DND-41 (cell line): ENCODE measurements around the gene TP53.

Experiments used
- EZH2 ChIP-seq: IDR thresholded peaks from 3 replicates; pipeline ENCODE4 v1.6.1; 2012; ENCODE audit warnings: borderline replicate concordance, low read depth, mild to moderate bottlenecking, moderate library complexity, low read length, inconsistent platforms; ENCODE audit not compliant: severe bottlenecking
- TF ChIP-seq, protein P1 (sequence below): IDR thresholded peaks from 2 replicates; pipeline ENCODE4 v1.5.1; 2012; ENCODE audit warnings: borderline replicate concordance, low read length, moderate library complexity, mild to moderate bottlenecking; ENCODE audit not compliant: poor library complexity, severe bottlenecking; ENCODE audit errors: extremely low read depth

DNA sequence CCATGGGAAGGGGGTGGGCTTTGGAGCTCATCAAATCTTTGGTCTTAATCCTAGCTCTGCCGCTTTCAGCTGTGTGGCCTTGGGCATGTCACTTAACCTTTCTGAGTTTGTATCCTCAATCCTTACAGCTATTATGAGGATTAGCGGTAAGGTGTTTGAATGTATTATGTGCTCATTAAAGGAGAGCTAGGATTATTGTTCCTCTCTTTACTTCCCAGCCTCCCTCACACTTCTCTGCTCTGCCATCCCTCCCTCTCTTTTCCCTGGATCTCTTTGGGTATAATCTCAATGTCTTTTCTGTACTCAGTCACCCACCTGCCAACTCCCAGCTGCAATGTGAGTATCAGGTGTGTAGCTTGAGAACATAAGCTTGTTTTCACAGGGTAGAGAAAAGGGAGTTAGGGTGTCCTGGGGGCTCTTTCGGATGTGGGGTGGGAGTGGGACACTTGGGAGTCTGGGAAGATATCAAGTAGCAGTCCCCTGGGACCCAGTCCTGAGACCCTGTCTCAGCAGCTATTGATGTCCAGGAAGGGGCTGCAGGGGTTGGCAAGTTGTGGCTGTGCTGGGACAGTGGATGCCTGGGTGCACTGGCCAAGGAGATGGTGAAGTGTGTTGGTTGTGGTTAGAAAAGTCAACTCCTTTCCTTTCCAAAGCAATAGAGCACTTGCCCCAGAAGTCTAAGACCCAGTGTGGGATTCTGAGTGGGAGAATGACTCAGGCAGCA lies 19.5 kb upstream of the TP53 start:
- TF ChIP-seq, protein P1, sequence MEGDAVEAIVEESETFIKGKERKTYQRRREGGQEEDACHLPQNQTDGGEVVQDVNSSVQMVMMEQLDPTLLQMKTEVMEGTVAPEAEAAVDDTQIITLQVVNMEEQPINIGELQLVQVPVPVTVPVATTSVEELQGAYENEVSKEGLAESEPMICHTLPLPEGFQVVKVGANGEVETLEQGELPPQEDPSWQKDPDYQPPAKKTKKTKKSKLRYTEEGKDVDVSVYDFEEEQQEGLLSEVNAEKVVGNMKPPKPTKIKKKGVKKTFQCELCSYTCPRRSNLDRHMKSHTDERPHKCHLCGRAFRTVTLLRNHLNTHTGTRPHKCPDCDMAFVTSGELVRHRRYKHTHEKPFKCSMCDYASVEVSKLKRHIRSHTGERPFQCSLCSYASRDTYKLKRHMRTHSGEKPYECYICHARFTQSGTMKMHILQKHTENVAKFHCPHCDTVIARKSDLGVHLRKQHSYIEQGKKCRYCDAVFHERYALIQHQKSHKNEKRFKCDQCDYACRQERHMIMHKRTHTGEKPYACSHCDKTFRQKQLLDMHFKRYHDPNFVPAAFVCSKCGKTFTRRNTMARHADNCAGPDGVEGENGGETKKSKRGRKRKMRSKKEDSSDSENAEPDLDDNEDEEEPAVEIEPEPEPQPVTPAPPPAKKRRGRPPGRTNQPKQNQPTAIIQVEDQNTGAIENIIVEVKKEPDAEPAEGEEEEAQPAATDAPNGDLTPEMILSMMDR = no peak
- no peak for TF ChIP-seq EZH2
